ENCODE measurements around the gene STEAP3.

- TF ChIP-seq POLR2A (IDR thresholded peaks at IDR 0.05) (no peak), CTCF (IDR thresholded peaks at IDR 0.05) (no peak)
These were observed 4.5 kb downstream of the STEAP3 start for GRCh38 chr2:119228136-119228535.

Data from right lobe of liver (tissue), 4 donors.